HepG2 (cell line): ENCODE measurements around the gene GJA10. TPM values are rescaled to one million over a fixed set of nuclear protein-coding genes. Genes with fewer than 3 reads are reported as not detected.

Experiments used
- ARNTL ChIP-seq: sonication (generic); formaldehyde crosslinking; IDR thresholded peaks from 2 replicates; pipeline ENCODE4 v1.4.0; 2020; ENCODE audit warnings: mild to moderate bottlenecking, missing genetic modification reagents
- ETV5 ChIP-seq: IDR thresholded peaks from 2 replicates; pipeline ENCODE4 v1.6.1; 2018; ENCODE audit warnings: missing biosample characterization, missing genetic modification reagents, inconsistent platforms, borderline replicate concordance
- HNRNPK ChIP-seq: fragments of 200-400 bp; formaldehyde crosslinking; IDR thresholded peaks from 2 replicates; pipeline ENCODE4 v1.6.1; 2018; ENCODE audit warnings: low read length, low read depth, moderate library complexity, mild to moderate bottlenecking; ENCODE audit not compliant: poor library complexity, severe bottlenecking
- IRX3 ChIP-seq: sonication (generic); formaldehyde crosslinking; IDR thresholded peaks from 2 replicates; pipeline ENCODE4 v1.8.1; 2023; ENCODE audit warnings: mild to moderate bottlenecking, low read depth, missing genetic modification reagents, borderline replicate concordance
- KMT2B ChIP-seq: IDR thresholded peaks from 2 replicates; pipeline ENCODE4 v1.6.1; 2016; ENCODE audit warnings: missing genetic modification reagents, missing compliant biosample characterization
- MED1 ChIP-seq: sonication (generic); formaldehyde crosslinking; IDR thresholded peaks from 2 replicates; pipeline ENCODE4 v1.4.0; 2020; ENCODE audit warnings: missing genetic modification reagents
- MYNN ChIP-seq: sonication (generic); formaldehyde crosslinking; IDR thresholded peaks from 2 replicates; pipeline ENCODE4 v1.4.0; 2020; ENCODE audit warnings: mild to moderate bottlenecking, low read depth, missing genetic modification reagents
- NCOA5 ChIP-seq: sonication (generic); formaldehyde crosslinking; IDR thresholded peaks from 2 replicates; pipeline ENCODE4 v1.4.0; 2020; ENCODE audit warnings: missing genetic modification reagents
- NFE2L2 ChIP-seq: fragments of 150-350 bp; IDR thresholded peaks from 2 replicates; pipeline ENCODE4 v1.6.1; 2014; ENCODE audit warnings: low read length
- SMARCE1 ChIP-seq: fragments of 450-650 bp; IDR thresholded peaks from 2 replicates; pipeline ENCODE4 v1.6.1; 2017; ENCODE audit warnings: borderline replicate concordance
- SP1 ChIP-seq, 2 experiments: fragments of 450-650 bp in 1 of 2; sonication (generic) in 1 of 2; formaldehyde crosslinking in 1 of 2; IDR thresholded peaks; 2 replicates each; pipeline versions ENCODE4 v1.4.0 to v1.6.1; 2016 to 2020; ENCODE audit warnings: missing genetic modification reagents in 1 of 2
- SSRP1 ChIP-seq: IDR thresholded peaks from 2 replicates; pipeline ENCODE4 v1.6.1; 2016; ENCODE audit warnings: control low read depth
- ZNF3 ChIP-seq: IDR thresholded peaks from 2 replicates; pipeline ENCODE4 v1.7.0; 2017; ENCODE audit warnings: inconsistent platforms
- ZNF331 ChIP-seq: sonication (generic); formaldehyde crosslinking; IDR thresholded peaks from 2 replicates; pipeline ENCODE4 v1.4.0; 2020; ENCODE audit warnings: missing genetic modification reagents
- ZNF333 ChIP-seq: sonication (generic); formaldehyde crosslinking; IDR thresholded peaks from 2 replicates; pipeline ENCODE4 v1.4.0; 2020; ENCODE audit warnings: mild to moderate bottlenecking, missing genetic modification reagents, borderline replicate concordance
- ZNF749 ChIP-seq: sonication (generic); formaldehyde crosslinking; IDR thresholded peaks from 2 replicates; pipeline ENCODE4 v1.8.0; 2022; ENCODE audit warnings: mild to moderate bottlenecking, missing genetic modification reagents, moderate library complexity, borderline replicate concordance
- ZNF766 ChIP-seq: sonication (generic); formaldehyde crosslinking; IDR thresholded peaks from 2 replicates; pipeline ENCODE4 v1.5.0; 2020; ENCODE audit warnings: missing genetic modification reagents, borderline replicate concordance
- ZNF792 ChIP-seq: IDR thresholded peaks from 2 replicates; pipeline ENCODE4 v1.6.1; 2016
- ZNF850 ChIP-seq: sonication (generic); formaldehyde crosslinking; conservative IDR thresholded peaks from 2 replicates; pipeline ENCODE4 v1.9.0; 2021; ENCODE audit warnings: mild to moderate bottlenecking, missing genetic modification reagents
- ZNF878 ChIP-seq: sonication (generic); formaldehyde crosslinking; IDR thresholded peaks from 2 replicates; pipeline ENCODE4 v1.8.1; 2023; ENCODE audit warnings: mild to moderate bottlenecking, missing genetic modification reagents, moderate library complexity
- ZNF883 ChIP-seq: sonication (generic); formaldehyde crosslinking; IDR thresholded peaks from 2 replicates; pipeline ENCODE4 v1.5.1; 2020; ENCODE audit warnings: mild to moderate bottlenecking, missing genetic modification reagents; ENCODE audit errors: not compliant biosample characterization
- polyA plus RNA-seq, 8 experiments: library from polyadenylated mRNA; depleted of rRNA in 3 of 8; stranded (reverse) in 7 of 8; unstranded in 1 of 8; fragments of >200 nt; fragmentation: Illumina TruSeq in 4 of 8; extraction: Trizol in 4 of 8; gene quantifications; 2 replicates each; pipeline versions ENCODE4 v1.2.1 to v1.2.3, GENCODE V29; 2011 to 2016; ENCODE audit warnings: low read depth in 4 of 8, missing spikeins in 1 of 8, mixed read lengths in 1 of 8; ENCODE audit not compliant: insufficient read depth in 1 of 8
- total RNA-seq, 5 experiments: library from RNA; depleted of rRNA; stranded (reverse); fragments of >200 nt; fragmentation: Illumina TruSeq; extraction: Trizol; gene quantifications; 2 replicates each; pipeline ENCODE4 v1.2.3, GENCODE V29; 2016; ENCODE audit warnings: low read depth in 1 of 5
- TF ChIP-seq, protein P1 (sequence below): sonication (generic); formaldehyde crosslinking; IDR thresholded peaks from 2 replicates; pipeline ENCODE4 v1.4.0; 2020; ENCODE audit warnings: missing genetic modification reagents, borderline replicate concordance
- TF ChIP-seq, protein P2 (sequence below): sonication (generic); formaldehyde crosslinking; IDR thresholded peaks from 2 replicates; pipeline ENCODE4 v1.5.0; 2020; ENCODE audit warnings: mild to moderate bottlenecking, missing genetic modification reagents, borderline replicate concordance
- TF ChIP-seq, protein P3 (sequence below), 2 experiments: sonication (generic) in 1 of 2; formaldehyde crosslinking in 1 of 2; IDR thresholded peaks; 2 replicates each; pipeline versions ENCODE4 v1.4.0 to v1.6.1; 2018 to 2020; ENCODE audit warnings: missing genetic modification reagents in 2 of 2, borderline replicate concordance in 1 of 2, low read depth in 1 of 2, mild to moderate bottlenecking in 1 of 2, missing biosample characterization in 1 of 2

GJA10 gene
- total and polyA plus RNA-seq, 2 of the 13 experiments (the other 11 are each of a cell fraction or from before 2014, with no cell fraction given) = not detected

DNA sequence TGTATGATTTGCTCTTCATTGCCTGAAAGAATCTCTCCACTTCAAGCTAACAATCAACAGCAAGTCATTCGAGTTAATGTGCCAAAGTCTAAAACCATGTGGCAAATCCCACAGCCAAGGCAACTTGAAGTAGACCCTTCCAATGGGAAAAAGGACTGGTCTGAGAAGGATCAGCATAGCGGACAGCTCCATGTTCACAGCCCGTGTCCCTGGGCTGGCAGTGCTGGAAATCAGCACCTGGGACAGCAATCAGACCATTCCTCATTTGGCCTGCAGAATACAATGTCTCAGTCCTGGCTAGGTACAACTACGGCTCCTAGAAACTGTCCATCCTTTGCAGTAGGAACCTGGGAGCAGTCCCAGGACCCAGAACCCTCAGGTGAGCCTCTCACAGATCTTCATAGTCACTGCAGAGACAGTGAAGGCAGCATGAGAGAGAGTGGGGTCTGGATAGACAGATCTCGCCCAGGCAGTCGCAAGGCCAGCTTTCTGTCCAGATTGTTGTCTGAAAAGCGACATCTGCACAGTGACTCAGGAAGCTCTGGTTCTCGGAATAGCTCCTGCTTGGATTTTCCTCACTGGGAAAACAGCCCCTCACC lies 1.1 kb downstream of the GJA10 start (continued):
- peak; percentile 51; the same call in 1 of the 2 replicates for TF ChIP-seq ZNF3 (CRISPR knock-in tag)
- peak; percentile 70; the same call in 1 of the 2 replicates for TF ChIP-seq IRX3
- TF ChIP-seq ZNF749 = peak; percentile 92; the same call in 1 of the 2 replicates
- peak; percentile 59; the same call in 1 of the 2 replicates for TF ChIP-seq ARNTL (CRISPR knock-in tag)
- no peak for TF ChIP-seq ZNF850 (CRISPR knock-in tag)
- peak; percentile 53; the same call in 1 of the 2 replicates for TF ChIP-seq MED1
- TF ChIP-seq ZNF766 (CRISPR knock-in tag) = peak; percentile 91; the same call in 1 of the 2 replicates
- peak; percentile 76; the same call in 1 of the 2 replicates for TF ChIP-seq KMT2B (CRISPR knock-in tag)
- no peak for TF ChIP-seq SMARCE1
- peak; percentile 83; the same call in 1 of the 2 replicates for TF ChIP-seq MYNN (CRISPR knock-in tag)
- TF ChIP-seq ZNF792 (CRISPR knock-in tag) = peak; percentile 59; the same call in 1 of the 2 replicates
- no peak for TF ChIP-seq HNRNPK
- TF ChIP-seq, protein P1, sequence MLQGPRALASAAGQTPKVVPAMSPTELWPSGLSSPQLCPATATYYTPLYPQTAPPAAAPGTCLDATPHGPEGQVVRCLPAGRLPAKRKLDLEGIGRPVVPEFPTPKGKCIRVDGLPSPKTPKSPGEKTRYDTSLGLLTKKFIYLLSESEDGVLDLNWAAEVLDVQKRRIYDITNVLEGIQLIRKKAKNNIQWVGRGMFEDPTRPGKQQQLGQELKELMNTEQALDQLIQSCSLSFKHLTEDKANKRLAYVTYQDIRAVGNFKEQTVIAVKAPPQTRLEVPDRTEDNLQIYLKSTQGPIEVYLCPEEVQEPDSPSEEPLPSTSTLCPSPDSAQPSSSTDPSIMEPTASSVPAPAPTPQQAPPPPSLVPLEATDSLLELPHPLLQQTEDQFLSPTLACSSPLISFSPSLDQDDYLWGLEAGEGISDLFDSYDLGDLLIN (CRISPR knock-in tag) = peak; percentile 64; the same call in 1 of the 2 replicates
- no peak for TF ChIP-seq SP1 (IDR thresholded peaks at IDR 0.05)
- no peak for TF ChIP-seq SP1 (CRISPR knock-in tag; IDR thresholded peaks at IDR 0.05)
- TF ChIP-seq ZNF331 (CRISPR knock-in tag) = peak; percentile 95
- TF ChIP-seq, protein P2, sequence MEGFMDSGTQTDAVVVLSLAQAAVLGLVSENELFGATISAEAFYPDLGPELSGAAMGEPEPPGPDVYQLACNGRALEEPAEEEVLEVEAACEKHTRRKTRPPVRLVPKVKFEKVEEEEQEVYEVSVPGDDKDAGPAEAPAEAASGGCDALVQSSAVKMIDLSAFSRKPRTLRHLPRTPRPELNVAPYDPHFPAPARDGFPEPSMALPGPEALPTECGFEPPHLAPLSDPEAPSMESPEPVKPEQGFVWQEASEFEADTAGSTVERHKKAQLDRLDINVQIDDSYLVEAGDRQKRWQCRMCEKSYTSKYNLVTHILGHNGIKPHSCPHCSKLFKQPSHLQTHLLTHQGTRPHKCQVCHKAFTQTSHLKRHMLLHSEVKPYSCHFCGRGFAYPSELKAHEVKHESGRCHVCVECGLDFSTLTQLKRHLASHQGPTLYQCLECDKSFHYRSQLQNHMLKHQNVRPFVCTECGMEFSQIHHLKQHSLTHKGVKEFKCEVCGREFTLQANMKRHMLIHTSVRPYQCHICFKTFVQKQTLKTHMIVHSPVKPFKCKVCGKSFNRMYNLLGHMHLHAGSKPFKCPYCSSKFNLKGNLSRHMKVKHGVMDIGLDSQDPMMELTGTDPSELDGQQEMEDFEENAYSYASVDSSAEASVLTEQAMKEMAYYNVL (CRISPR knock-in tag) = no peak
- TF ChIP-seq, protein P3, sequence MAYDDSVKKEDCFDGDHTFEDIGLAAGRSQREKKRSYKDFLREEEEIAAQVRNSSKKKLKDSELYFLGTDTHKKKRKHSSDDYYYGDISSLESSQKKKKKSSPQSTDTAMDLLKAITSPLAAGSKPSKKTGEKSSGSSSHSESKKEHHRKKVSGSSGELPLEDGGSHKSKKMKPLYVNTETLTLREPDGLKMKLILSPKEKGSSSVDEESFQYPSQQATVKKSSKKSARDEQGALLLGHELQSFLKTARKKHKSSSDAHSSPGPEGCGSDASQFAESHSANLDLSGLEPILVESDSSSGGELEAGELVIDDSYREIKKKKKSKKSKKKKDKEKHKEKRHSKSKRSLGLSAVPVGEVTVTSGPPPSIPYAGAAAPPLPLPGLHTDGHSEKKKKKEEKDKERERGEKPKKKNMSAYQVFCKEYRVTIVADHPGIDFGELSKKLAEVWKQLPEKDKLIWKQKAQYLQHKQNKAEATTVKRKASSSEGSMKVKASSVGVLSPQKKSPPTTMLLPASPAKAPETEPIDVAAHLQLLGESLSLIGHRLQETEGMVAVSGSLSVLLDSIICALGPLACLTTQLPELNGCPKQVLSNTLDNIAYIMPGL (CRISPR knock-in tag; IDR thresholded peaks at IDR 0.05; ENCODE audit: borderline replicate concordance in 1 of 2, low read depth in 1 of 2) = no peak
- TF ChIP-seq ZNF878 (CRISPR knock-in tag) = peak; percentile 53; the same call in 1 of the 2 replicates
- TF ChIP-seq ZNF333 (CRISPR knock-in tag) = 0 out of 2 replicates have a peak, but pooled peaks have one; percentile 46
- TF ChIP-seq ZNF883 = peak; percentile 51
- no peak for TF ChIP-seq NCOA5 (CRISPR knock-in tag)
- TF ChIP-seq ETV5 = peak; percentile 49; the same call in 1 of the 2 replicates
- TF ChIP-seq NFE2L2 = no peak
- no peak for TF ChIP-seq SSRP1 (CRISPR knock-in tag)
